ENCODE data around the gene SMIM3. TPM values are rescaled to one million over a fixed set of nuclear protein-coding genes. Genes with fewer than 3 reads are reported as not detected.
"Not testable (repeated sequence)": the region's sequence is repeated elsewhere in the genome, so short reads cannot be mapped to it uniquely, and the experiment has no call there.

Gene SMIM3
- total RNA-seq, 1 donor from 2014 or later, result 17.1 TPM

DNA sequence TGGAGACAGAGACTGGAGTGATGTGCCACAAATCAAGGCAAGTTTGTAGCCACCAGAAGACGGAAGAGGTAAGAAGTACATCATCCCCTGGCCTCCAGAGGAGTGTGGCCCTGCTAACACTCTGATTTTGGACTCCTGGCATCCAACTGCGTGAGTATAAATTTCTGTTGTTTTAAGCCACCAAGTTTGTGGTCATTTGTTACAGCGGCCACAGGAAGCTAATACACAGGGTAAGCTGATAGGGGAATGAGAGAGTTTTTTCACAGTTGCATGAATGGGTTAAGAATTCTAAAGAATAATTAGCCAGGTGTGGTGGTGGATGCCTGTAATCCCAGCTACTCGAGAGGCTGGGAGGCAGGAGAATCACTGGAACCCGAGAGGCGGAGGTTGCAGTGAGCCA lies 25.8 kb downstream of the SMIM3 start:
- Histone ChIP-seq H3K27ac (no peak overlapping the region), H3K36me3 (no peaks in the 10 kb centered on the region), H3K4me1 (peaks cover 12% of the 10 kb centered on the region), H3K9me3 (no peaks in the 10 kb centered on the region), H3K27me3 (ENCODE audit: low read depth) (no peaks in the 10 kb centered on the region), H3K4me3 (no peak overlapping the region)
- ATAC-seq, result no peak
- intact Hi-C loops (cut with DNase I), result no loop called here
- TF ChIP-seq, protein P1, sequence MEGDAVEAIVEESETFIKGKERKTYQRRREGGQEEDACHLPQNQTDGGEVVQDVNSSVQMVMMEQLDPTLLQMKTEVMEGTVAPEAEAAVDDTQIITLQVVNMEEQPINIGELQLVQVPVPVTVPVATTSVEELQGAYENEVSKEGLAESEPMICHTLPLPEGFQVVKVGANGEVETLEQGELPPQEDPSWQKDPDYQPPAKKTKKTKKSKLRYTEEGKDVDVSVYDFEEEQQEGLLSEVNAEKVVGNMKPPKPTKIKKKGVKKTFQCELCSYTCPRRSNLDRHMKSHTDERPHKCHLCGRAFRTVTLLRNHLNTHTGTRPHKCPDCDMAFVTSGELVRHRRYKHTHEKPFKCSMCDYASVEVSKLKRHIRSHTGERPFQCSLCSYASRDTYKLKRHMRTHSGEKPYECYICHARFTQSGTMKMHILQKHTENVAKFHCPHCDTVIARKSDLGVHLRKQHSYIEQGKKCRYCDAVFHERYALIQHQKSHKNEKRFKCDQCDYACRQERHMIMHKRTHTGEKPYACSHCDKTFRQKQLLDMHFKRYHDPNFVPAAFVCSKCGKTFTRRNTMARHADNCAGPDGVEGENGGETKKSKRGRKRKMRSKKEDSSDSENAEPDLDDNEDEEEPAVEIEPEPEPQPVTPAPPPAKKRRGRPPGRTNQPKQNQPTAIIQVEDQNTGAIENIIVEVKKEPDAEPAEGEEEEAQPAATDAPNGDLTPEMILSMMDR (IDR thresholded peaks at IDR 0.05), result no peak
- DNase-seq, result no peak

DNA sequence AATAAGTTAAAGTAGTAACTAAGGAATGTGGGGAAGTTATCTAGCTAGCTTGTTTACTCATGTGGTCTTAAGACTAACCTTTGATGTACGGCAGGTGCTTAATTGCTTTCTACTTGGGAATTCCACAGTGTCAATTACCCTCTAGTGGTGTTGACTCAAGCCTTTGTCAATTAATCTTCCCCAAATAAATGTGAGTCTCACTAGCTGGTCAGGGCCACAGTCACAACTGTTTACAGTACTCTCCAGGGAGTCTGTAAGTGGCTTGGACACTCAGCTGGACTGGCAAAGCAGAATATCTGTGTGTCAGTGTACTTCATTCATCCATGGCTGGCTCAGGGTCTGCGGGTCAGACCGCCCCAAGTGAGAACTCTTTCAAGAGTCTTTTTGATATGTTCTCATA lies 30.8 kb downstream of the SMIM3 start:
- H3K4me3 ChIP-seq, result no peak overlapping the region
- no peak for DNase-seq
- no peaks in the 10 kb centered on the region for H3K9me3 ChIP-seq
- no peaks in the 10 kb centered on the region for H3K36me3 ChIP-seq
- ATAC-seq, result no peak
- no peaks in the 10 kb centered on the region for H3K4me1 ChIP-seq
- intact Hi-C loops (cut with DNase I), result no loop called here
- TF ChIP-seq, protein P1 (IDR thresholded peaks at IDR 0.05), result no peak
- no peaks in the 10 kb centered on the region for H3K27me3 ChIP-seq (ENCODE audit: low read depth)
- H3K27ac ChIP-seq, result no peak overlapping the region

DNA sequence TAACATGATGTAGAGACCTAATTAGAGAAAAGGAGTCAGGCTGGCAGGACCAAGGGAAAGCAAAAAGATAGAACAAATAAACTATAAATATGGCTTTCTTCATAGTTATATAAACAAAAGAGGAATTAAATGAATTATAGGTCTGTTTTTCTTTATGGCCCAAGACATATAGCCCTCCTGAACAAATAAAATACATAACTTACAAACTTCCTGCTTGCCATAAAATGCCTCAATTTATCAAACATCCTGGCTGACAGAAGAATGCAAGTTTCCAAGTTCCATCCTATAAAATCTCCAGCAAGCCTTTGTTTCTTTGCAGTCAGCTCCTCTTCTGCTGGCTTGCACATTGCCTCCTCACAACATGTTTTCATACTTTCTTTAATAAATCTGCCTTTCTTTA lies 36.5 kb downstream of the SMIM3 start:
- DNase-seq, result no peak
- Histone ChIP-seq H3K4me1 (no peaks in the 10 kb centered on the region), H3K36me3 (no peaks in the 10 kb centered on the region), H3K27me3 (ENCODE audit: low read depth) (no peaks in the 10 kb centered on the region), H3K4me3 (no peak overlapping the region), H3K9me3 (peaks cover 8% of the 10 kb centered on the region), H3K27ac (no peak overlapping the region)
- intact Hi-C loops (cut with DNase I), result no loop called here
- no peak for ATAC-seq
- TF ChIP-seq, protein P1 (IDR thresholded peaks at IDR 0.05), result no peak

DNA sequence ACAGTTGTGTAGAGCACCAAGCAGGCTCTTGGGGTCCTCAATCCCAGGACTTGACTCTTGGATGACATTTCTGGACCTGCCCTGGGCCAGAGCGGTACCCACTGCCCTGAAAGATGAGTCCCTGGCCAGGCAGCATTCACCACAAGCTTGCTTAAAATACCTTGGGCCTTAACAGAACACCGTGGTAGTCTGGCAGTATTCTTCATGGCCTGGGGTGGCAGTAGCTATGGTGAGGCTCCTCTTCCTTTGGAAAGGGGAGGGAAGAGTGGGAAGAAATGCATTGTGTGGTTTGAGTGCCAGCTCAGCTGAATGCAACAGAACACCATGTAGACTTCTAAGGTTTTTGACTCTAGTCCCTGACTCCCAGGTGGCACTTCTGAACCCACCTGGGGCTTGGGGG lies 38.4 kb downstream of the SMIM3 start:
- intact Hi-C loops (cut with DNase I), result no loop called here
- Histone ChIP-seq H3K27me3 (ENCODE audit: low read depth) (no peaks in the 10 kb centered on the region), H3K4me1 (no peaks in the 10 kb centered on the region), H3K27ac (no peak overlapping the region), H3K9me3 (peaks cover 8% of the 10 kb centered on the region), H3K4me3 (no peak overlapping the region), H3K36me3 (no peaks in the 10 kb centered on the region)
- TF ChIP-seq, protein P1 (IDR thresholded peaks at IDR 0.05), result no peak
- DNase-seq (no peak), ATAC-seq (no peak)

DNA sequence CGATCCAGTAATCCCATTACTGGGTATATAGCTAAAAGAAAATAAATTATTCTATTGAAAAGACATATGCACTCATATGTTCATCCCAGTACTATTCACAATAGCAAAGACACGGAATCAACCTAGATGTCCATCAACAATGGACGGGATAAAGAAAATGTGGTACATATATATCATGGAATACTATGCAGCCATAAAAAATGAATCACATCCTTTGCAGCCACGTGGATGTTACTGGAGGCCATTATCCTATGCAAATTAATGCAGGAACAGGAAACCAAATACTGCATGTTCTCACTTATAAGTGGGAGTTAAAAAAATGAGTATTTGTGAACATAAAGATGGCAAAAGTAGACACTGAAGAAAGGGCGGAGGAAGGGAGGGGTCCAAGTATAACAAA lies 51.2 kb downstream of the SMIM3 start:
- DNase-seq (no peak), ATAC-seq (no peak)
- intact Hi-C loops (cut with DNase I), result no loop called here
- Histone ChIP-seq H3K9me3 (peaks cover 17% of the 10 kb centered on the region), H3K36me3 (no peaks in the 10 kb centered on the region), H3K4me1 (no peaks in the 10 kb centered on the region), H3K4me3 (no peak overlapping the region), H3K27ac (no peak overlapping the region), H3K27me3 (ENCODE audit: low read depth) (no peaks in the 10 kb centered on the region)
- TF ChIP-seq, protein P1 (IDR thresholded peaks at IDR 0.05), result no peak

DNA sequence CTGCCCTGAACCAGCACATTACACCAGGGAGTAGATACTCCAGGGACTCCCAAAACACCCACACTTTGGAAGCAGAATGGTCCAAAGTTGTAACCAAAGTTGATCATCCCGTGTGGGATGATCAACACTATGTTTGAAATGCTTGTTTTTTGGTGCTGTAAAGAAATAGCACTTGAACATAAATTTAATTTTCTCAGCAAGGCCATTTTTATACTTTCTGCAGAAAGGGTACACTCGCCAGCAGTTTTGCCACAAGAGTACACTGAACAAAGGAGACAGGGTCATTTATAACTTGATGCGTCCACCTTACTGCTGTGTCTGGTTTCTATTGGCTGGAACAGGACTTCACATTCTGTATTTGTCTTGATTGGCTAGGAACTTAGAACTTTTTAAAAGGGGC lies 53.3 kb downstream of the SMIM3 start:
- H3K36me3 ChIP-seq; H3K4me3 ChIP-seq; H3K4me1 ChIP-seq; ATAC-seq; intact Hi-C loops (cut with DNase I); H3K27me3 ChIP-seq (ENCODE audit: low read depth); DNase-seq; H3K27ac ChIP-seq: not testable (repeated sequence)
- peaks cover 17% of the 10 kb centered on the region for H3K9me3 ChIP-seq

Measured in lower lobe of right lung (tissue), 2 donors.